Endothelial cell of umbilical vein (primary cell): ENCODE measurements around the gene ZNF354C. TPM values are rescaled to one million over a fixed set of nuclear protein-coding genes. Genes with fewer than 3 reads are reported as not detected.

Experiments
- BruUV-seq: library from RNA; stranded (reverse); fragments of 400-500 nt; replicated peaks from 2 replicates; lab custom pipeline; 2021; lab: Mats Ljungman, UMichigan
- CTCF ChIA-PET: fragments of 300-600, 350-600 bp; sonication (Branson Sonifier 250); formaldehyde crosslinking; loops from one replicate; lab custom pipeline; 2021; ENCODE audit warnings: antibody characterized with exemption, inconsistent platforms; lab: Charles Lee
- POLR2A ChIA-PET: fragments of 300-600, 350-600 bp; sonication (Branson Sonifier 250); formaldehyde crosslinking; loops from one replicate; lab custom pipeline; 2021; ENCODE audit warnings: antibody characterized with exemption, inconsistent platforms; lab: Charles Lee
- DNase-seq: peaks from one replicate; pipeline ENCODE4 v3.0.0-alpha.2; 2011; ENCODE audit warnings: low read depth, low spot score
- FAIRE-seq: peaks from 2 replicates; lab custom pipeline; 2011; peaks lifted over from hg19 to GRCh38; lab: Jason Lieb, UNC
- H2AFZ ChIP-seq: 2 replicates; pipeline ENCODE4 v1.6.0; 2012; ENCODE audit warnings: low read depth, low read length, control low read depth, inconsistent platforms
- H3K27ac ChIP-seq: 2 replicates; pipeline ENCODE4 v1.5.1; 2011; ENCODE audit warnings: low read depth, mild to moderate bottlenecking, control low read depth, low read length, moderate library complexity; ENCODE audit not compliant: insufficient read depth
- H3K27me3 ChIP-seq, 2 experiments: 2 replicates each; pipeline versions ENCODE4 v1.6.0 to v1.6.1; 2011; ENCODE audit warnings: low read length in 2 of 2, mixed read lengths in 1 of 2; ENCODE audit not compliant: control insufficient read depth in 2 of 2, insufficient read depth in 2 of 2
- H3K36me3 ChIP-seq, 2 experiments: 2 replicates in 1 of 2; 3 replicates in 1 of 2; pipeline ENCODE4 v1.5.1; 2011; ENCODE audit warnings: low read length in 2 of 2, mild to moderate bottlenecking in 1 of 2, moderate library complexity in 1 of 2; ENCODE audit not compliant: control insufficient read depth in 2 of 2, insufficient read depth in 2 of 2; ENCODE audit errors: extremely low read depth in 1 of 2
- H3K4me1 ChIP-seq: 3 replicates; pipeline ENCODE4 v1.5.1; 2011; ENCODE audit warnings: mild to moderate bottlenecking, low read length; ENCODE audit not compliant: control insufficient read depth, insufficient read depth; ENCODE audit errors: extremely low read depth
- H3K4me2 ChIP-seq: 2 replicates; pipeline ENCODE4 v1.6.1; 2011; ENCODE audit warnings: low read length, control low read depth, mixed read lengths; ENCODE audit not compliant: insufficient read depth
- H3K4me3 ChIP-seq, 3 experiments: fragments of 200-600 bp in 1 of 3; sonication (generic), shearing (Covaris generic) in 1 of 3; replicated peaks in 1 of 3; 2 replicates each; pipeline ENCODE4 v1.5.1; 2011 to 2016; ENCODE audit warnings: control low read depth in 3 of 3, low read length in 3 of 3, mild to moderate bottlenecking in 2 of 3, inconsistent platforms in 1 of 3, low read depth in 1 of 3, moderate library complexity in 1 of 3; ENCODE audit not compliant: insufficient read depth in 1 of 3
- H3K79me2 ChIP-seq: 2 replicates; pipeline ENCODE4 v1.6.0; 2012; ENCODE audit warnings: low read length, inconsistent platforms; ENCODE audit not compliant: control insufficient read depth, insufficient read depth
- H3K9ac ChIP-seq: replicated peaks from 2 replicates; pipeline ENCODE3; 2011; ENCODE audit warnings: low read length, control low read depth; ENCODE audit not compliant: insufficient read depth; ENCODE audit errors: extremely low read depth
- H3K9me1 ChIP-seq: replicated peaks from 3 replicates; pipeline ENCODE4 v1.6.0; 2011; ENCODE audit warnings: mild to moderate bottlenecking, low read length; ENCODE audit not compliant: control insufficient read depth, insufficient read depth; ENCODE audit errors: extremely low read depth
- H3K9me3 ChIP-seq: replicated peaks from 2 replicates; pipeline ENCODE4 v1.5.1; 2012; ENCODE audit warnings: low read length, inconsistent platforms; ENCODE audit not compliant: control insufficient read depth, insufficient read depth
- H4K20me1 ChIP-seq: replicated peaks from 2 replicates; pipeline ENCODE3; 2011; ENCODE audit warnings: mild to moderate bottlenecking, low read length; ENCODE audit not compliant: control insufficient read depth, insufficient read depth; ENCODE audit errors: extremely low read depth
- CTCF ChIP-seq, 2 donors: IDR thresholded peaks; 1 replicate in 1 of 2; 2 replicates in 1 of 2; pipeline ENCODE4 v1.5.1; 2011; ENCODE audit warnings: low read length in 2 of 2, mild to moderate bottlenecking in 2 of 2, moderate library complexity in 2 of 2, control low read depth in 1 of 2, inconsistent platforms in 1 of 2, low read depth in 1 of 2; ENCODE audit not compliant: insufficient read depth in 1 of 2; ENCODE audit errors: extremely low read depth in 1 of 2
- EZH2 ChIP-seq: IDR thresholded peaks from 2 replicates; pipeline ENCODE4 v1.6.1; 2012; ENCODE audit warnings: borderline replicate concordance, low read depth, mild to moderate bottlenecking, moderate library complexity, low read length, inconsistent platforms; ENCODE audit not compliant: severe bottlenecking
- FOS ChIP-seq: IDR thresholded peaks from 2 replicates; pipeline ENCODE4 v1.6.1; 2011; ENCODE audit warnings: mild to moderate bottlenecking, low read length, moderate library complexity, borderline replicate concordance; ENCODE audit not compliant: insufficient read depth
- GATA2 ChIP-seq: IDR thresholded peaks from 2 replicates; pipeline ENCODE4 v1.7.0; 2011; ENCODE audit warnings: low read depth, mild to moderate bottlenecking, moderate library complexity, mixed read lengths, low read length; ENCODE audit not compliant: insufficient read length, insufficient read depth
- JUN ChIP-seq: IDR thresholded peaks from 2 replicates; pipeline ENCODE4 v1.6.1; 2011; ENCODE audit warnings: borderline replicate concordance, low read depth; ENCODE audit not compliant: insufficient read length, insufficient read depth
- MAX ChIP-seq: IDR thresholded peaks from 2 replicates; pipeline ENCODE4 v1.6.1; 2011; ENCODE audit not compliant: insufficient read depth, insufficient read length
- MYC ChIP-seq: IDR thresholded peaks from one replicate; pipeline ENCODE4 v1.6.1; 2011; ENCODE audit warnings: mild to moderate bottlenecking, low read depth, low read length
- POLR2A ChIP-seq: IDR thresholded peaks from 2 replicates; pipeline ENCODE4 v1.6.1; 2012; ENCODE audit warnings: low read depth, mild to moderate bottlenecking, control low read depth, low read length
- POLR2AphosphoS5 ChIP-seq: IDR thresholded peaks from 2 replicates; pipeline ENCODE4 v1.6.1; 2012; ENCODE audit warnings: low read depth, mild to moderate bottlenecking, control low read depth, low read length, moderate library complexity; ENCODE audit not compliant: insufficient read depth
- dilution Hi-C: fragments of 300-500 bp; cut with MboI; formaldehyde crosslinking; loops from one replicate; pipeline ENCODE4 v1.15.0; 2019; ENCODE audit warnings: low sequenced_read_pairs; ENCODE audit not compliant: extremely low pct_ligation_motif_present
- intact Hi-C: fragments of 100-400 bp; cut with micrococcal nuclease; formaldehyde crosslinking; loops from one replicate; pipeline ENCODE4 v1.10.0; 2022
- polyA plus RNA-seq, 4 experiments: library from polyadenylated mRNA; depleted of rRNA in 3 of 4; stranded (reverse) in 3 of 4; unstranded in 1 of 4; fragments of >200 nt; gene quantifications; 2 replicates each; pipeline versions ENCODE4 v1.2.1 to v1.2.3, GENCODE V29; 2011 to 2012; ENCODE audit warnings: missing spikeins in 1 of 4
- total RNA-seq: library from RNA; stranded (reverse); gene quantifications from 2 replicates; pipeline ENCODE4 v1.2.3, GENCODE V29; 2021

ZNF354C gene
- total and polyA plus RNA-seq, 2 donors (not counting 3 experiments of a cell fraction or from before 2014, with no cell fraction given): 1.5 to 4.7 TPM

- intact Hi-C loops: no loop called here
- H3K9ac ChIP-seq: no peak overlapping the region
- no peaks in the 10 kb centered on the region for H3K36me3 ChIP-seq
- no peak overlapping the region for H3K4me3 ChIP-seq
- no peaks in the 10 kb centered on the region for H3K27me3 ChIP-seq
- H4K20me1 ChIP-seq: no peaks in the 10 kb centered on the region
- no peak overlapping the region for H2AFZ ChIP-seq
- FAIRE-seq: no peak
- H3K4me1 ChIP-seq: no peaks in the 10 kb centered on the region
- BruUV-seq: no TSS peak
- no peaks in the 10 kb centered on the region for H3K79me2 ChIP-seq
- no peak overlapping the region for H3K4me2 ChIP-seq
- CTCF ChIA-PET: no interaction called here
- H3K9me3 ChIP-seq: peaks cover 2% of the 10 kb centered on the region
- TF ChIP-seq MYC (no peak), JUN (no peak), CTCF (IDR thresholded peaks at IDR 0.05; ENCODE audit: extremely low read depth in 1 of 2, insufficient read depth in 1 of 2, low read depth in 1 of 2, low read length in 2 of 2) (no peak), FOS (no peak), GATA2 (no peak), MAX (no peak), POLR2A (no peak), POLR2AphosphoS5 (no peak), EZH2 (no peak)
- POLR2A ChIA-PET: no interaction called here
- H3K9me1 ChIP-seq: no peaks in the 10 kb centered on the region
- H3K27ac ChIP-seq: no peak overlapping the region
- dilution Hi-C loops: no loop called here
- no peak for DNase-seq
These were observed 70.0 kb downstream of the ZNF354C start for GRCh38 chr5:179130101-179130681.
